Middle frontal gyrus (tissue), 1 donor: ENCODE measurements around the gene CGNL1.

Experiments used
- DNase-seq: peaks from one replicate; pipeline ENCODE4 v3.0.0-alpha.2; 2015; ENCODE audit warnings: low spot score; ENCODE audit errors: extremely low spot score

Gene CGNL1

DNA sequence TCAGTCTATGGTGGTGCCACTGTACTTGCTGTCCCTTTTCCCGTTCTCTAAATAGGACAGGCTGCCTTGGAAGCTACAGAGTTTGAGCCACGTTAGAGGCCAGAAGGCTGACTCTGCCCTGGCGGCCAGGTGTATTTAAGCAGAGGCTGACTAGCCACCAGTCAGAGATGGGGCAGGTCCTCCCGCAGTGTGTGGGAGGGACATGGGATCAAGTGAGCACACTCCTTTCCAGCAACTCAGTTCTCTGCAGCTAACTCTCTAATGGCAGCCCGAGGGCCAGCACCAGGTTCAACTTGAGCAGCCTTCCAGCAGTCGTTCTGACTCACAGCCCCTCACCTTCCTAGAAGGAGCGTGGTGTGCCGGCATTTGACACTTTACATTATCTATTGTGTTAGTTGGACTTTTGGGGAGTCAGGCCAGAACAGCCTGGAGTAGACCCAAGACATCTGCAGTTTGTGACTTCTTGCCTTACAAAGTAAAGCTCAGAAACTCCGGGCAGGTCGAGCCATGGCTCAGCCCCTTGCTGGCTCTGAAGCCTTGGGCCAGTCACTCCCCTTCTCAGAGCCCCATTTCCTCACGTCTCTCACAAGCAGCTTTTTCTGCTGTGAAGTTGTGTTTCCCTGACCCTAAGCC, 168.7 kb downstream of the CGNL1 start:
- DNase-seq, result no peak

DNA sequence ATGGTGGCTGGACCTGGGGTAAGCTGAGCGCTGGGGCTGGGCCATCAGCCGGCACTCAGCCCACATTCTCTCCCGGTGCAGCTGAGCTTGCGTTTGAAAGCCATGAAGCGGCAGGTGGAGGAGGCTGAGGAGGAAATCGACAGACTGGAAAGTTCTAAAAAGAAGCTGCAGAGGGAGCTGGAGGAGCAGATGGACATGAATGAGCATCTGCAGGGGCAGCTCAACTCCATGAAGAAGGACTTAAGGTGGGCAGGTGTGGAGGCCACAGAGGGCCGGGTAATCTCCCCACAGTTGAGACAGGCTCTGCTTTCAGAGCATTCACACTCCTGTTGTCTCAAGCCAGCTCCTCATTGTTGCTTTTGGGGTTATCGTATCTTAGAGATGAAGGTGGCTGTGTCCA, 169.7 kb downstream of the CGNL1 start:
- DNase-seq, result no peak

DNA sequence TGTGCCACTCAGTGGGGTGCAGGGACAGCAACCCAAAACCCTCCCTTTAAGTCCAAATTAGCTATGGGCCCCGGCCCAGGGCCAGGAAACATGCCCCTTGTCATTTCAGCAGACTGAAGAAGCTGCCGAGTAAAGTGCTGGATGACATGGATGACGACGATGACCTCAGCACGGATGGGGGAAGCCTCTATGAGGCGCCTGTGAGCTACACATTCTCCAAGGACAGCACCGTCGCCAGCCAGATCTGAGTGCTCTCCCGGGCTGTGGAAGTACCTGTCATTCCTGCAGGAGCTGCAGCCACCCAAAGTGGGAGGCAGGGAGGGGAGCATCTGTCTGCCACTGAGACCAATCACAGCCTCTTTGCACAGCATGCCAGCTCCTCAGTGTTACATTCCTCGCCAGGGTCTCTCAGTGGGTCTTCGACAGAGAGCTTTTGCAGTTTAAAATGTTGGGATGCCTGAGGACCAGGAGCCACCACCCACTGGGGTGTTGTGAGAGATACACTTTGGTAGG, 171.0 kb downstream of the CGNL1 start:
- DNase-seq, result no peak

DNA sequence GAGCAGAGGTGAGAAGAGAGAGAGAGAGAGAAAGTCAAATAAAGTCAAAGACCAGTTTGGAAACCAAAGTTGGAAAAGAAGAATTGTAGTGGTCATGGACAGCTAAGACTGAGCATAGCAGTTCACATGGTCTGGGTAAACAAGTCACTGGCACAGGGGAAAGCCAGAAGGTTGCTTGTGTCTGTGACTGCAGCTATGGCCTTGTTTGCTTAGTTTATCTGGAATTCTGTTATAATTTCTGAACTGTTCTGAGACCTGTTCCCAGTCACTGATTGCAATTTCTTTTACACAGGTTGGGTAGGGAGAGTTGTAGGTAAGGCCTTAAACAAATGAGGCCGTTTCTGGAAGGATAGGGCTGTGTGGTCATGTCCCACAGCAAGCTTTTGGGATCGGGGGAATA, 172.0 kb downstream of the CGNL1 start:
- DNase-seq, result no peak

DNA sequence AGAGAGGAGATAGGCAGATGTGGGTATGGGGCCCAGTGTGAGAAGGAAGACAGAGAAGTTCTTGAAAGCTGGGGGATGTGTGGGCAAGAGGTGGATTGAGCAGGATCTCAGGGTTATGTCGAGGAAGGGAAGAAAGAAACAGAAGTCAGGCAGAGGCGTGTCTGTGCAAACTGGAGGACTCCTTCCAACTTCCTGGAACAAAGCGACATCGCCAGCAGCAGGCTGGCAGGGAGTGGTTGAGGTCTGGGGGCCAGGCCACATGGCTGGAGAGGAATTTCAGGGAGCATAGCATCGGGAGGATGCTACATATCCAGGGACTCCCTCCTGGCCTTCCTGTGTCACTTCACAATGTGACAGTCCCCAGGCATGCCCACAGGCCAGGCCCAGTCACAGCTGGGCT, 172.5 kb downstream of the CGNL1 start:
- DNase-seq, result no peak

DNA sequence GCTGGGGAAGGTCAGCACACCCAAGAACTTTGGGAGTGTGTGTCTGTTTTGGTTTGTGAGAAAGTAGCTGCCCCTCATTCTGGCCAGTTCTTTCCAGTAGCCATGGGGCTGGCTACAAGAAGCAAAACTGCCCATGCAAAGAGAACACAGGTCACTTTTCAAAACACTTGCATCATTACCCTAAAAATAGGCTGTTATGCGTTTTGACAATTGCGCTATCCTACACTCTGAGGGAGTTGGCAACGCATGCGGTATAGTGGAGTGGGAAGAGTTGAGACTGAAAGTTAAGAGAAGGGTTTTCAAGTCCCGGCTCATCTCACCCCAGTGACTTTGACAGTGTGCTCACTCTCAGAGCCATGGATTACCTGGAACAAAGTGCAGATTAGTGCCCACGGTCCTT, 173.6 kb downstream of the CGNL1 start:
- DNase-seq, result no peak

DNA sequence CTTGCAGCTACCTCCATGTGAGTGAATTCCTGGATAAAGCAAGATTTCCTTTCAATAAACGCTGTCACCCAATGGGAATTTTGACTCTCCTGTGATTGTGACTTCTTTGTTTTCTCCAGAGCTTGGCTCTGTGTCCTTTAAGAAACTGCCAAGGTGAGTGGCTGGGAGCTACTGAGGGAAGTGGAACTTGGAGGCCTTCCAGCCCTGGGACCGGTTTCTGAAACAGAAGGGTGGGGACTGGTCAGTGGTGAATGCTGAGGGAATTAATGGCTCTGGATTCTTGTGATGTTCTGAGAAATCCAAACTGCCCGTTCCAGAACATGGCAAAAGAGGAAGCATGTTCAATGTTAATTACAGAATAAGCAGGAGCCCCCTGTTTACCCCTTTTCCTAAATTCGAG, 174.3 kb downstream of the CGNL1 start:
- DNase-seq, result no peak

DNA sequence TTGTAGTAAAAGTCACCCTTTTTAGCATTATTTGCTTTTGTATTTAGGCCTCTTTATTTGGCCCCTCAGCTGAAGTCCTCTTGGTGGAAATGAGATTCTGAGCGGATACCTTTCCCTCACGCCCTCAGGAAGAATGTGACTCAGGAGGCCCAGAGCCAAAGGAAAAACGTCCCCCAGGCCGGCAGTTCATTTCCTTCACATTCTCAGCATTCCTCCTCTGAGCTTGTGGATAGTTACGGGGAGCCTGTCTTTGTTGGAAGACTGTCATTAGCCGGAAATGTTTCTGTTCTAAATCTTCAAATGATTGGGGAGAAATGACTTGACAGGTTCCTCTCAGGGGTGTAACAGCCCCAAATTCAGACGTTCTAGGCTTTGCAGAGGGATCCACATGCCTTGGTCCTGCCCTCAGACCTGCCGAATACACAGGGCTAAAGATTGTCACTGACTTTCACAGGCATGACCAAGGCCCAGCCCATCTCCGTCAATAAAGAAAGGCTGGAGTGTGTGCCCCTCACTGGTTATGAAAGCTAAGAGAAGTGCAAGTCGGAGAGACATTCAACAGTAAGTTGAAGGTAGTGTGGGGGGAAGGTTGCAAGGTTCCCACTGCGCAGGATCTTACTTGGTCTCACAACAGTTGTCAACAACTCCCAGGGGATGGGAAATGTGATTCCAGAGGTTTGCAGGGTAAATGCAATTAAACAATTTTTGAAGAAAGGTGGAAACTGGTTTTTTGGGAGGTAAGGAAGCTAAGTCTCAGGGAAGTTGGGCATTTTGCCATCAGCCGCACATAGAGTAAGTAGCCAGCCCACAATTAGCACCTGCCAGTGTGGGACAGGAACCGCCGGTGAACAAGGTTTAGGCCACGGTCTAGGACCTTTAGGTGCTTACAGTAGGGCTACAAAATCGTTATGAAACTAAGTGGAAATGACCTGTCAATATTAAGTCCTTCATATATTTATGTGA, 175.7 kb downstream of the CGNL1 start:
- DNase-seq, result no peak

DNA sequence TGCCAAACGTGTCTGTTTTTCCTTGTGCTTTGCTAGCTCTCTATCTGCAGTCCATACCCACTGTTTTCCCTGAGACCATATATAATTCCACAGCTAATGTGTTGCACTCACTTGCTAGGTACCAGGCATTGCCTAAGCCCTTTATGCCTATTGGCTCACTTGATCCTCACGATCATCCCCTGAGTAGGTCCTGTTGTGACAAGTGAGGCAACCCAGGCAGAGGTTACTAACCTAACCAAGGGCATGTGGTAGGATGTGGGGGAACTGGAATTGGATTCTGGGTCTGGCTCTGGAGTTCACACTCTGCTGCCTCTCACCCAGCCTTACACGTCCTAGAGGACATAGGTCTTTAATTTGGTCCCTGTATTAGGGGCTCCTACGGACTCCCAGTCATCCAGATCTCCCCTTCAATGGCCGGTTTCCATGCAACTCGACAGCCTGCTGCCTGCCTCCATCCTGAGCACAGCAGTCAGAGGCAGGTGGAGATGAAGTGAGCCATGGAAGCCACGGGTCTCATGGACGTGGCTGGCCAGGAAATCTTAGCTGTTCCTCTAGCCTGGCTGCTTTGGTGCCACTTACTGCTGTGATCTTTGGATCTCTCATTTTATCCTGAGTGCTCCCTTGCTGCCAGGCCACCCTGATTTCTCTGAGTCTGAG, 176.5 kb downstream of the CGNL1 start:
- DNase-seq, result no peak

DNA sequence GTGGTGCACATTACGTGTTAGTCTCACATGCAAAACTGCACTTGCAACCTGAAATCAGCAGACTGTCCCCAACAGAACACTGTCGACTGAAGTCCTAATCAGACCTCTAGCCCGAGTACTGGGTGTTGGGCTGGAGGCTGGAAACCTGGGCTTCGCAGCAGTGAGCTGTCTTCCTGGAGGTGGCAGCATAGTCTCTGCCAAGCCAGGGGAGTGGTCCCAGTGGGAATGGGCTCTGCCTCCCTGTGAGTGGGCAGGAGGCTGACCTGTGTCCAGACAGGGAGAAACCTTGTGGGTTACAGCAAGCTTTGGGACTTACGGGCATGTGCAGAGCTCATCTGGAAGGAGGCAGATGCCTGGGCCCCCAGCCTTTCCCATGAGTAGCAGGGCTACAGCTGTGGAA, 177.2 kb downstream of the CGNL1 start:
- DNase-seq, result no peak

DNA sequence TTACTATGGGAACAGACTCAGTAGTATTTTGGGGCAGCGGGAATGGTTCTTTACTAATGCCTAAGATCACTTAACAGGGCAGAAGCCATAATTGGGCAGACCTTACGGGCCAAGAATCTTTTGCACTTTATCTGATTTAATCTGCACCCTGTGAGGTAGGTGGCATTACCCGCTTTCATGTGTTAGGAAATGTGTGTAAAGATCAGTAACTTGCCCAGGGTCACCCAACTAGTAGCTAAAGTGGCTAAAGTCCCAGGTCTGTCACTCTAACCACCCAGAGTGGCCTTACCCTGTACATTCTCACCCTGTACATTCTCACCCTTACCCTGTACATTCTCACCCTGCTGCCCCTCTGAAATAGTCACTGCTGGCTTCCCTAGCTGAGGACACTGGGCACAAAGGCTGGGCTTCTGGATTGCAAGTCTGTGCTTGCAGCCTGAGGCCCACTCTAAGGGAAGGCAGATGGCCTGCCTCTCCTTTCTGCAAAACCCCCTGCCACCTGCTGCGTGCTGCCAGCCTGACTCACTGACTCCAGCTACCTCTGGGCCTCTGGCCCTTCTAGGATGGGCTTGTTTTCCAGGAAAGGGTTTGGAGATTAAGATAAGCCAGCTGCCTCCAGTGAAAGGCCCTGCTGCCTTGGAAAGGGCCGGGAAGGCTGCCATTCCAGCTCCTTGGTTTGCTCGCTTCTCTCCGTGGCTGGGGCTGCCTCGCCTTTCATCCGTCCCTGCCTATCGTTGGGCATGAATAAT, 177.9 kb downstream of the CGNL1 start:
- no peak for DNase-seq

DNA sequence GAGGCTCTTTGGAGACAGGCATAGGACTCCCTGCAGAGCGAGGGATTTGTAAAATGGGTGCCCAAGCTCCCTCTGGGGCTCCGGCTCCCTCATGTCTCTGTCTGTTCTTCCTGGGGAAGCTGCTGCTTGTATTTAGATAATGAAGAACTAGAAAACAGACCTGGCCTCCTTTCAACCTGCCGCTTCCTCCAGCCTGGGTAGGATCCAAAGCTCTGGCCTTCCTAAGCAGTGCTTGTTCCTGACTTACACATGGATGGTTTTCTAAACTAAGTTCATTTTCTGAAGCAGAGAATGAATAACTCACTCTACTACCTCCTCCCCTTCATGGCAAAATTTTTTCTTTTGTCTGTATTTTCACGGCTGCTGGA, 178.5 kb downstream of the CGNL1 start:
- DNase-seq, result no peak

DNA sequence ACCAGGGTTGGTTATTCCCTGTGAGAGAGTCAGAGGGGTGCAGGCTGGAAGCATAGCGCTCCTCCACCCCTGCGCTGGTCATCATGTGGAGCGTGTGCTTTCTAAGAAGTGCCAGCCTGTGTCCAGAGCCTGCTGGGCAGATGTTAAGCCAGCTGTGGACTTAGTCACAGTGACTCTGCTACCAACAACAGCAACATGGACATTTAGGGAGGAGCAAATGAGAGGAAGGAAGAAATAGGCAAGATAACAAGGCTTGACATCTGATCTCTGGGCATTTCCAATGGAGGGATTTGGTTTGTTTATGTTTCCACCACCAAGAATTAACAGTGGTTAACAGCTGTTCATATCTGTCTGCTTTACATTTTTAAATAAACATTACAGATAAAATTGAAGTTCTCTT, 179.0 kb downstream of the CGNL1 start:
- DNase-seq, result no peak

DNA sequence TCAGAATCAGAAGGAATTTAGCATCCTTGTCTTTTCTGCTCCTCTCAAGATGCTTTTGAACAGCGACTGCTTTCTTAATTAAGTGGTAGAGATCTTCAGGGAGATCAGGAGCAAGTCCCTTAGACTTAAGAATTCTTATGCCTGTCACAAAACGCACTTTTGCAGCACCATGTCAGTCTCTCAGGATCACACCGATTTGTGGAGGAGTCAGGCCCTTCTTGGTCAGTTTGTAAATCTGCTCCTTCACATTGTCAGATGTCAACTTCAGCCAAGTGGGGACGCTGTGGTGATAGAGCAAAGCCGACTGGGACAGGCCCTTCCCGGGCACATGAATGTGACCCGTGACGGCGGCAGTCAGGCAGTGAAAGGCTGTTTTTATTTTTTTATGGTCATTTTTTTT, 179.7 kb downstream of the CGNL1 start:
- DNase-seq, result no peak

DNA sequence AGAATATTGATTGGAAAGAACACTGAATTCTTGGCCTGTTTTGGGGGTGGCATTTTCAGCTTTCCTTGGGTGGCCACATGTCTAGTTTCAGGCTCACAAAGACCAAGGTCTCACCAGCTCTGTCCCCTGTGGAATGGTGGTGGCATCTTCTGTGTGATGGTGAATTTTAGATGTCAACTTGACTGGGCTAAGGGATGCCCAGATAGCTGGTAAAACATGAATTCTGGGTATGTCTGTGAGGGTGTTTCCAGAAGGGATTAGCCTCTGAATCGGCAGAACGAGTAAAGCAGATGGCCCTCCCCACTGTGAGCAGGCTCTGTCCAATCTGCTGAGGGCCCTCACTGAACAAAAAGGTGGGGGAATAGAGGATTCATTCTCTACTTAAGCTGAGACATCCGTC, 181.0 kb downstream of the CGNL1 start:
- no peak for DNase-seq

DNA sequence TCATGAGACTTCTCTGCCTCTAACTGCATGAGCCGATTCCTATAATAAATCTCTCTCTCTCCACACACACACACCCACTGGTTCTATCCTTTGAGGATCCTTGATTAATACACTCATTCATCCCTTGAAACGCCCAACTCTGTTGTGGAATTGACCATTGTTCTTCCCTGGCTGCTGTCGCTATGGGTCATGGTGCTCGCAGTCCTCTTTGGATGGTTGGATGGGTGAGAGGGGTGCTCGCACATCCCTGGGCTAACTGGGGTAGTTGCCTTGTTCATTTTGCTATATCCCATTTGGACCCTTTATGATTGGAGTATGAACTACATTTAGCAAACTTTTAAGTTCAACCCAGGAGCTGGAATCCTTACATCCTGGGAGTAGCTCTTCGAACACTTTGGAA, 181.5 kb downstream of the CGNL1 start:
- no peak for DNase-seq

DNA sequence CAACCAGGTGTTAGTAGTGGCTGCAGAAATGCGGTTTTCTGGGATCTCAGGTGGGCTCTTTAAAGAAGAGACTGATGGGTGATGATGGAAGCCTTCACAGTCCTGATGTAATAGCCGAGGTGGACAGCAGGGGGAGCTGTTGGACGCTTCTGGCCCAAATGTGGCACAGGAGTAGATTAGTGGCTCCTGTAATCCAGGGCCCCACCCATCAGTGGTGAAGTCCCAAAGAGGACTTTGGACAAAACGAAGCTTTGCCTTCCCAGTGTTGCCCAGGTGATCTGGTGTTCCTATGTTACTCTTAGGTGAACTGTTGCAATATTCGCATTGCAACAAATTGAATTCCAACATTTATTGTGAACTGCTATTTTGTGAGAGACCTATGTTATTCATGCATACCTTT, 183.6 kb downstream of the CGNL1 start:
- no peak for DNase-seq

DNA sequence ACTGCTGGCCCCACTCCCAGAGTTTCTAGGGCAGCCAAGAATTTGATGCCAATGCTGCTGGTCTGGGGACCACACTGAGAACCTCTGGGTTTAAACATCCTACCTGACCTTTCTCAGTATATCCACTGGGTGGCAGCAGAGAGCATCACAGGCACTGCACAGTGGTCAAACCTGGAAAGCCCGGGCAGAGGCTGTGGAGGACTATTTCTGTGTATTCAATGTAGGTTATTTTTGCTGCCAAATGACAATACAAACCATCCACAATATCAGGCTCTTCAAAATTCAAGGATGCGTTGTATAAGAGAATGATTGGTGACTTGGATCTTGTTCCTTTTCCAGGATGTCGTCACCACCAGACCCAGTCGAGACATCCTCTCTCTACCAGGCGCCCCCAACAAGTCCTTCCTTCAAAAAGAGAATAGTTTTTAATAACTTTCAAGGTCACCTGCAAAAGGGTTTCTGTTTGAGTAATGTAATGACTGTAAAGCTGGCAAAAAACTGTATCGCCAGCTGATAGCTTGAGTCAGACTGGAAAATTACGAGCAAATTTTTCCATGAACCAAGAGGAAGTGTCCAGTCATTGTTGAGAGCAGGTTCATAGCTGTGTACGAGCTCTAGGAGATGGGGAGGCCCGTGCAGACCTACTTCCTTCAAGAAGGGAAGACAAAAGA, 184.9 kb downstream of the CGNL1 start:
- no peak for DNase-seq

DNA sequence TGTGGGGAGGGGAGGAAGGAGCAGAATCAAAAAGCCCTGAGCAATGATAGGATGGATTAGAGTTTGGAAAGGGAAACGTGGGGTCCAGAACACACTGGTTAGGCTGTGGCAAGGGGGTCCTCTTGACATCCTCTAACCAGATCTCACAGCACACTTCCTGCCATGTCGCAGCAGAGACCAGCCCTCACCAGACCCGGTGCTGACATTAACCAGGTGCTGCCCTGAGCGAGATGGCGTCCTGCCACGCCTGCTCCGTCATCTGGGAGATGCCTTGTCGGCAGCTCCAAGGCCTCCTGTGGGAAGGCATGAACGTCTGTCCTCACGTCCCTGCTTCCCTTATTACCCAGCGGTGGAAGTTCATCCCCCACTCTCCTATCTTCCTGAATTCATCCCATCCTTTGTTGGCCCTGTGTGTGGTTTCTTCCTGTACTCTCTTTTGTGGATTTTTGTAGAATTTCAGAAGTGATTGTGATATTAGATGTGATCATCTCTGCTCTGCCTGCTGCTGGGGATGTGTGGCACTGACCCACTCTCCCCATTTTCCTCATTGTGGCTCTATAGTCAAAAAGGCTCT, 186.0 kb downstream of the CGNL1 start:
- no peak for DNase-seq

DNA sequence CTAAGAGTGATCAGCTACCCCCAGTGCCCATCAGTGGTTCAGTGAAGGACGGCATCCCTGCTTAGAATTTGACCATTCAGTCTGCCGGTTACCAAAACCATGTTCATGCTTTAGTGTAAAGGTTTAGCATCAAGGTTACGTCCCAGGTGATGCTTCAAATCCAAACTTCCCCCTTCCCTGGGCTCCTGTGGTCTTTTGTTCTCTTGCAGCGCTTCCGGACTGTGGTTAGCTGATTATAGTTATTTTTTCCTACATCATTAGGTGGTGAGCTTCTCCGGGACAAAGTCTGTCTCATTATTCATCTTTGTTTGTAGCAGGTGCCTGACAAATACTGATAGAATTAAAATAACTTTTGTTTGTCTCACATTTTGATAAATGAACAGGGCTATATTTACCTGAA, 187.1 kb downstream of the CGNL1 start:
- no peak for DNase-seq

DNA sequence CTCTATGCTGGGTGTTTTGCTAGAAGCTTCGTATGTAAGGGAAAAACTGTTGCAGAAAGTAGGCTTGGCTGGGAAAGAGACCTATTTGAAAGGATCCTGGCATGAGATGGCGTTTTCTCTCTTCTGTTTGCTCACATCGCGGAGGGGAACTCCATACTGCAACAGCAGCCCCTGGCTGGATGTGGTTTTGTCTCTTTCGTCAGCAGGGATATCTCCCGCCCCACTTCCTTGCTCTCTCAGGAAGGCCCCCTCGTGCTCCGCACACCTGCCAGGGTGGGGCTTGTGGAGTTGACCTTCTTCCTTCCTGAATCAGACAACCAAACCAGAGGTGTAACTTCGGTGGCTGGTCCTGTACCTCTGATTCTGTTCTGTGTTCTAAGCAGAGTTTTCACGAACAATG, 189.0 kb downstream of the CGNL1 start:
- no peak for DNase-seq
